Testis (tissue), 3 donors: Measurements from ENCODE around the gene RNF187. TPM values are rescaled to one million over a fixed set of nuclear protein-coding genes. Genes with fewer than 3 reads are reported as not detected.

ENCODE experiments used
- DNase-seq: peaks from one replicate; pipeline ENCODE4 v3.0.0-alpha.2; 2019
- H3K27ac ChIP-seq, 2 donors: fragments of 200-600 bp; sonication (generic); one replicate each; pipeline ENCODE4 v1.5.1; 2019
- H3K27me3 ChIP-seq: fragments of 200-600 bp; sonication (generic); one replicate; pipeline ENCODE4 v1.5.1; 2019
- H3K36me3 ChIP-seq: fragments of 200-600 bp; sonication (generic); one replicate; pipeline ENCODE4 v1.5.1; 2017; ENCODE audit warnings: low read depth; ENCODE audit errors: missing control alignments
- H3K4me1 ChIP-seq: fragments of 200-600 bp; sonication (generic); one replicate; pipeline ENCODE4 v1.5.1; 2019
- H3K4me3 ChIP-seq, 2 donors: fragments of 200-600 bp; sonication (generic); one replicate each; pipeline ENCODE4 v1.5.1; 2017 to 2019
- H3K9me3 ChIP-seq: fragments of 200-600 bp; sonication (generic); one replicate; pipeline ENCODE4 v1.5.1; 2017
- POLR2A ChIP-seq: fragments of 450-650 bp; IDR thresholded peaks from one replicate; pipeline ENCODE4 v1.6.1; 2017; ENCODE audit warnings: antibody characterized with exemption, mild to moderate bottlenecking, moderate library complexity
- WGBS, 2 donors: methylation state at CpG; one replicate each; pipeline ENCODE4 v1.1.5; 2018; 5-methylcytosine and 5-hydroxymethylcytosine counted together
- intact Hi-C: fragments of 100-400 bp; cut with DNase I; formaldehyde crosslinking; loops from one replicate; pipeline ENCODE4 v1.15.1; 2023; ENCODE audit warnings: low total_unique reads
- polyA plus RNA-seq: library from polyadenylated mRNA; stranded (reverse); fragments of 350-450 nt; fragmentation: Illumina TruSeq; extraction: RNeasy Lipid Tissue Mini Kit (QIAGEN cat#74804); gene quantifications from one replicate; pipeline ENCODE4 v1.2.3, GENCODE V29; 2014; ENCODE audit warnings: low read depth, low replicate concordance; ENCODE audit not compliant: insufficient read depth
- total RNA-seq, 2 donors: library from RNA; depleted of rRNA; stranded (reverse); fragments of >200 nt; gene quantifications; one replicate each; pipeline ENCODE4 v1.2.3, GENCODE V29; 2016
- TF ChIP-seq, protein P1 (sequence below), 3 experiments: fragments of 450-650 bp in 2 of 3; fragments of 200-600 bp in 1 of 3; sonication (generic) in 1 of 3; IDR thresholded peaks; one replicate each; pipeline ENCODE4 v1.5.1; 2016 to 2019; ENCODE audit warnings: antibody characterized with exemption in 3 of 3, mild to moderate bottlenecking in 2 of 3, moderate library complexity in 1 of 3

The RNF187 gene
- total and polyA plus RNA-seq, 3 donors from 2014 or later: 49.3 to 109 (median 86.8) TPM

DNA sequence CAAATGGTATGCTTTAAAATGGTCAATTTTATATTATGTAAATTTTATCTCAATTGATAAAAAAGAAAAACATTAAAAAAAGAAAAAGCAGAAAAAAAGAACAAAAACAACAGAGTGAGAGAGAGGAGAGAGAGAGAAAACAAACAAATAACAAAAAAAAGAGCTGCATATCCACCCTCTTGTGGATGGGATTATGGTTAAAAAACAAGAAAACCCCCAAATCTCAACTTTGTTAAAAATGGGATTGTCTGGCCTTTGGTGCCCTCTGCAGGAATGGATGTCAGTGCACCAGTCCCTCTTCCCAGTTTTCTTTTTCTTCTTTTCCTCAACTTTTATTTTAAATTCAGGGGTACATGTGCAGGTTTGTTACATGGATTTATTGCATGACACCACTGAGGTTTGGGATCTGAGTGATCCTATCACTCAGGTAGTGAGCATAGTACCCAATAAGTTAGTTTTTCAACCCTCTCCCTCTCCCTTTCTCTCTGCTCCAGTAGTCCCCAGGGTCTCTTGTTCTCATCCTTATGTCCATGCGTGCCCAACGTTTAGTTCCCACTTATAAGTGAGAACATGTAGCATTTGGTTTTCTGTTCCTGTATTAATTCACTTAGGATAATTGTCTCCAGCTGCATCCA is 28.1 kb downstream of the RNF187 start:
- Histone ChIP-seq H3K36me3 (no peaks in the 10 kb centered on the region), H3K27ac (no peak overlapping the region), H3K4me1 (no peaks in the 10 kb centered on the region), H3K27me3 (no peaks in the 10 kb centered on the region), H3K9me3 (no peaks in the 10 kb centered on the region), H3K4me3 (no peak overlapping the region)
- WGBS, 2 donors: 30 to 31% methylated on average over 2 of the region's 2 CpGs
- TF ChIP-seq, protein P1, sequence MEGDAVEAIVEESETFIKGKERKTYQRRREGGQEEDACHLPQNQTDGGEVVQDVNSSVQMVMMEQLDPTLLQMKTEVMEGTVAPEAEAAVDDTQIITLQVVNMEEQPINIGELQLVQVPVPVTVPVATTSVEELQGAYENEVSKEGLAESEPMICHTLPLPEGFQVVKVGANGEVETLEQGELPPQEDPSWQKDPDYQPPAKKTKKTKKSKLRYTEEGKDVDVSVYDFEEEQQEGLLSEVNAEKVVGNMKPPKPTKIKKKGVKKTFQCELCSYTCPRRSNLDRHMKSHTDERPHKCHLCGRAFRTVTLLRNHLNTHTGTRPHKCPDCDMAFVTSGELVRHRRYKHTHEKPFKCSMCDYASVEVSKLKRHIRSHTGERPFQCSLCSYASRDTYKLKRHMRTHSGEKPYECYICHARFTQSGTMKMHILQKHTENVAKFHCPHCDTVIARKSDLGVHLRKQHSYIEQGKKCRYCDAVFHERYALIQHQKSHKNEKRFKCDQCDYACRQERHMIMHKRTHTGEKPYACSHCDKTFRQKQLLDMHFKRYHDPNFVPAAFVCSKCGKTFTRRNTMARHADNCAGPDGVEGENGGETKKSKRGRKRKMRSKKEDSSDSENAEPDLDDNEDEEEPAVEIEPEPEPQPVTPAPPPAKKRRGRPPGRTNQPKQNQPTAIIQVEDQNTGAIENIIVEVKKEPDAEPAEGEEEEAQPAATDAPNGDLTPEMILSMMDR (IDR thresholded peaks at IDR 0.05): peak; percentile 40 to 66 (median 64)
- TF ChIP-seq POLR2A: no peak
- intact Hi-C loops: no loop called here
- DNase-seq: peak; percentile 38

DNA sequence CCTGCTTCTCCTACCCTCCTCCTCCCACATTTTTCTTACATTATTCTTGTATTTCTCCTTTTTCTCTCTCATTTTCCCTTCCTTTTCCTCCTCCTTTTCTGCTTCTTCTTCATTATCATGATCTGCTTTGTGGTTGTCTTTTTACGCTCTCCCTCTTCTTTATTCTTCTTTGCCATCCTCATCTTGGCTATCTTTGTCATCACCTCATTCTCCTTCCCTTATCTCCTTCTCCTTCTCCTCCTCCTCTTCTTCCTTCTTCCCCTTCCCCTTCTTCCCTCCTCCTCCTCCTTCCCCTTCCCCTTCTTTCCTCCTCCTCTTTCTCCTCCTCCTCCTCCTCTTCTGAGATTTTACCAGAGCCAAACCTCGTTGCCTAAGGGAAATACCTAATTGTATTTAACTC is 30.5 kb downstream of the RNF187 start:
- DNase-seq: no peak
- Histone ChIP-seq H3K27me3 (no peaks in the 10 kb centered on the region), H3K4me1 (no peaks in the 10 kb centered on the region), H3K4me3 (no peak overlapping the region), H3K27ac (no peak overlapping the region), H3K9me3 (no peaks in the 10 kb centered on the region), H3K36me3 (no peaks in the 10 kb centered on the region)
- intact Hi-C loops: no loop called here
- TF ChIP-seq, protein P1 (IDR thresholded peaks at IDR 0.05): no peak
- no peak for TF ChIP-seq POLR2A
- WGBS, 2 donors: 52 to 62% methylated on average over 2 of the region's 2 CpGs

GRCh38 chr1:228527596-228527995 is 40.4 kb downstream of the RNF187 start:
- no peak for DNase-seq
- no peaks in the 10 kb centered on the region for H3K27me3 ChIP-seq
- H3K9me3 ChIP-seq: no peaks in the 10 kb centered on the region

GRCh38 chr1:228528612-228529011 is 41.4 kb downstream of the RNF187 start:
- Histone ChIP-seq H3K27ac (no peak overlapping the region), H3K4me3 (no peak overlapping the region), H3K27me3 (no peaks in the 10 kb centered on the region), H3K4me1 (no peaks in the 10 kb centered on the region), H3K9me3 (no peaks in the 10 kb centered on the region), H3K36me3 (no peaks in the 10 kb centered on the region)
- intact Hi-C loops: no loop called here
- no peak for DNase-seq
- WGBS, 2 donors: 74 to 76% methylated on average over 2 of the region's 2 CpGs
- TF ChIP-seq, protein P1 (IDR thresholded peaks at IDR 0.05): no peak
- no peak for TF ChIP-seq POLR2A

More at GRCh38 chr1:228527596-228527995, 40.4 kb downstream of the RNF187 start:
- H3K27ac ChIP-seq: no peak overlapping the region
- H3K36me3 ChIP-seq: no peaks in the 10 kb centered on the region
- WGBS, 2 donors: 64 to 70% methylated on average over 5 of the region's 5 CpGs
- TF ChIP-seq POLR2A: no peak
- TF ChIP-seq, protein P1 (IDR thresholded peaks at IDR 0.05): no peak
- intact Hi-C loops: no loop called here
- no peak overlapping the region for H3K4me3 ChIP-seq
- H3K4me1 ChIP-seq: no peaks in the 10 kb centered on the region
